Fibroblast of skin of left quadriceps (primary cell): Measurements from ENCODE around the gene C10orf88.

ENCODE experiments used
- DNase-seq, 2 experiments: peaks; one replicate each; pipeline ENCODE4 v3.0.0-alpha.2; 2013; ENCODE audit warnings: low read depth in 2 of 2

The C10orf88 gene, protein sequence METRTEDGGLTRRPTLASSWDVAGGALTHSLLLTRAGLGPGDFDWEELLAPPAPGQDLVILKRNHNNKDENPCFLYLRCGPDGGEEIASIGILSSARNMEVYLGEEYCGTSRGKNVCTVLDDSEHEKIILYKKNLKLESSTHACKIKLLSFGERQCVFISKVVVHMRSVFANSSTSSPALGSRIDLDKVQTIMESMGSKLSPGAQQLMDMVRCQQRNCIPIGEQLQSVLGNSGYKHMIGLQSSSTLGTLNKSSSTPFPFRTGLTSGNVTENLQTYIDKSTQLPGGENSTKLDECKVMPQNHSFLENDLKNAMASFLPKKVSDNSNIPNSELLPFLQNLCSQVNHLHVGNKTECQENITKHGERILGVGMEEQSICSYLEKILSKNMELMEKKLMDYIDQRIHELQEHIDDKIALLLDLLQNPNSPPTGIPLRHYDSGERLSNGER

DNA sequence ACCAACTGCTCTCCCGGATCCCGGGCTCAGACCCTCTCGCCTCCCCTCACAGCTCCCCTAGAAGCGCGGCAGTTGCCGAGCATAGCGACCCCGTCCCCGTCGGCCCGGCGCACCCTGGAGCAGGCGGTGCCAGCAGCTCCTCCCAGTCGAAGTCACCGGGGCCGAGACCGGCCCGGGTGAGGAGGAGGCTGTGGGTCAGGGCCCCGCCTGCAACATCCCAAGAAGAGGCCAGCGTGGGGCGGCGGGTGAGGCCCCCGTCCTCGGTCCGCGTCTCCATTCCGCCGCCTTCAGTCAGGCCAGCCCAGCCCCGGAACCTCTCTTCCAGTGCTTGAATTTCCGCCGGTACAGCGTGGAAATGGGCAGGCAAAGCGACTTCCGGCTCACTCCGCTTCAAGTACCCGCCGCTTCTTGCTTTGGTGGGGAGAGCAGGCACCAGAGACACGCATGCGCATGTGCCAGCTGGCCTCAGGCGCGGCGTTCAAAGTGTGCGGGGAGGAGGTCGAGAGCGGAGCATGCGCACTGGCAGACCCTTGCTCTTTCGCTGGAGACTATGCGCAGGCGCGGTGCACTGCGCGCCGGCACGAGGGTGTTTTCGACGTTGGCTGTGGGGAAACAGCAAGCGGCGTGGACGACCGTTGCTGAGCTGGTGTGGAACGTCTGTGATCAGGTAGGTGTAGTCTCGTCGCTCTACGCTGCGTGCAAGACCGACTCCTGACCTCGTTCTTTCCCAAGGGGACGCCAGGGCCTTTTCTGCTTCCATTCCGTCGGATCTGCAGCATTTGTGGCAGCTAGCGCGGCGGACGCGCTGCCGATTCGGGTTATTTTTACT, at the start of gene C10orf88:
Gene C10orf88 (minus strand): TSS at position 326 of the 829 bp plus-strand sequence. CDS start 49 bp downstream, at position 277.
- DNase-seq, result peak; percentile 97

DNA sequence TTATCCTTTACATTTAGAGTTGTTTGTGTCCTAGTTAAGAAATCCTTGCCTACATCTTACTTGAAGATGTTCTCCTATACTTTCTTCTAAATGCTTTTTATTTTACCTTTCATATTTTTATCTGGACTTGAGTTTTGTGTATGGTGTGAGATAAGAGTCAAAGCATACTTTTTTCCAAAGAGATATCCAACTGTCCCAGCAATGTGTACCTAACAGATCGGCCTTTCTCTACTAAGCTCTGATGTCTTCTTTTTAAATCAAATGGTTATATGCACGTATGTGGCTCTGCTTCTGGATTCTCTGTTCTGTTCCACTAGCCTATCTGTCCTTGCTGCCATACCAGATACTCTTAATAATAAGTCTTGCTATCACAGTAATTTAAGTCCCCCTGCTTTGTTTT, 47.3 kb upstream of the C10orf88 start:
- DNase-seq, result no peak

DNA sequence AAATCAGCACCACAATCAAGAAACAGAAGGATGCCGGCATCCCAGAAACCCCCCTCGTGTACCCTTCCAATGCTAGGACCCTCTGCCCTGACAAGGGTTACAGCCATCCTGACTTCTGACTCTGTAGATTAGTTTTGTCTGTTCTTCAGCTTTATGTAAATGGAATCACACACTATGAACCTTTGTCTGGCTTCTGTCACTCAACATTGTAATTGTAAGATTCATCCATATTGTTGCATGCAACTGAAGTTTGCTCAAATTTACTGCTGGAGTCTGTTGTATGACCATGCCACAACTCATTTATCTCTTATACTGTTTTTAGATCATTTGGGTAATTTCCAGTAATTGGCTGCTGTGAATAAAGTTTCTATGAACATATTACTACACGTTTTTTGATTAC, 46.1 kb upstream of the C10orf88 start:
- DNase-seq, result no peak

DNA sequence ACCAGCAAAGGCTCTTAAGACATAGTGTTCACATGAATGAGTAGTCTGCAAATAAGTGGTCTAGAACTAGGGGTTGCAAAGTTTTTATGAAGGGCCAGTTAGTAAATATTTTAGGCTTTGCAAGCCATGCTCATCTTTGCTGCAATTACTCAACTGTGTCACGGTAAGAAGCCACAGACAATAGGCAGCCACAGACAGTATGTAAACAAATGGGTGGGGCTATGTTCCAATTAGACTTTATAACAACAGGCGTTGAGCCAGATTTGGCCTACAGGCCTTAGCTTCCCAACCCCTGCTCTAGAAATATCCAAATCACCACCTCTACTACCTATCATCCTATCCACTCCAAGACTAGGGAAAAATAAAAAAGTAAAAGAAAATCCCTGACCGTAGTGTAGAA, 45.3 kb upstream of the C10orf88 start:
- DNase-seq, result no peak

DNA sequence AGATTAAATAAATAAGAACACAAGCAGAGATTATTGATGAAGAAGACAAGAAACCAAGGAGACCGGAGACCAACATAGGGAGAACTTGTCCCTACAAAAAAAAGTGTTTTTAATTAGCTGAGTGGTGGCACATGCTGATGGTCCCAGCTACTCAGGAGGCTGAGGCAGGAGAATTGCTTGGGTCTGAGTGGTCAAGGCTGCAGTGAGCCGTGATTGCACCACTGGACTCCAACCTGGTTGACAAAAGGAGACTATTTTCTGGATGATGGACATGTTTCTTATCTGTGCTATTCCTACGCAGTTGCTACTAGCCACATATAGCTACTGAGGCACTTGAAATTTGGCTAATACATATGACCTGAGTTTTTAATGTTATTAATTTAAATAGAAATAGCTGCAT, 44.9 kb upstream of the C10orf88 start:
- no peak for DNase-seq

DNA sequence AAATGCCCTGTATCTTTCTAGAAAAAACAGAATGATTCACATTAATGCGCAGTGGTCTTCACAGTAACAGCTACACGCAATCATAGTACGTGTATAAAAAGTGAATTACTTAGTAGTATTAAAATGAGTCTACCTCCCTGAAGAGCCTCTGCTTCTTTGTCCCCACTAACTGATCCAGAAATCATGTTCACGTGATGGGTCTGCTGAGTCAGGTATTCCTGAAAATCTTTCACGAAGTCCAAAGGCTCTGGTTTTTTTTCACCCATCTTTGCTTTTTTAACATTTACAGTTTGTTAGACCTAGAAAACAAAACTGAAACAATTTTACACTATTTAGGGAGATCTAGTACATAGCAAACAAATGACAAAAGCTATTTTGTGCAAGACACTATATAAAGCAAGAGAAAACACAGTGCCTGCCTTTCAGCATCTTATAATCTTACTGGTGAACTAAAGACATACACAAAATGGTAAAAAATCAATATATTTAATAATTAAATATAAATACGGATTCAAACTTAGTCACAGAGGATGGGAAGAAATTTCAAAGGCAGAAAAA, 44.4 kb upstream of the C10orf88 start:
- no peak for DNase-seq

DNA sequence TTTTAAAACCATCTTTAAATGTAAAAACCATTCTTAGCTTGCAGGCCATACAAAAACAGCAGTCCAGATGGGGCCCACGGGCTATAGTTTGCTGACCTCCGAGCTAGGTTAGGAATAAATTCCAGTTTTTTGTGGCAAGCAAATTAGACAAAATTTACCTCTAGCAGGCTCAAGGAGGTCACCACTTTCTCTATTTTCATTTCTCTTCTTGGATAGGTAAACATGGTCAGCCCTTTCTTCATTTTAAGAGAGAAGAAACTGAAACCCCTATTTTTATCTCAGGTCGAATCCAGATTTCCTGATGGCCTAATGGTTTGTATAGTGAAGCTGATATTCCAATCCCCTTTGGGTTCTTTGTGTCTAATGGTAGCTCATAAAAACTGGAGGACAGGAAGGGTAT, 43.8 kb upstream of the C10orf88 start:
- no peak for DNase-seq

DNA sequence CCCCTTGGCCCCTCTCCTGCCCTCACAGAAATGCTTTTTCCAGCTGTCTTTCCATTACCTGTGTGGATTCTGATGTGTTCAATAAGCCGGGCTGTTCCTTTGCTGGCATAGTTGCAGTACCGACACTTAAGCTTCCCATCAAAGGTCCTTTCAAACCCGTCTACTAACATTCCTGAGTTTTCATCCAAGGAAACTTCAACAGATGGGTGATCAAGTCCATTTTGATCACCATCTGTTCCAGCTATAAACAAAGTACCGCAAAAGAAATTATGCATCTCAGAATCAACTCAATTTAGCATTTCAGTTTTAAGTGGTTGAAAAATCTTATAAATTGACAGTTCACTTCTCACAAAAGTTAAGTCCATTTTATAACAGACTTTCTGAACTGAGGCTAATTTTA, 41.9 kb upstream of the C10orf88 start:
- no peak for DNase-seq

DNA sequence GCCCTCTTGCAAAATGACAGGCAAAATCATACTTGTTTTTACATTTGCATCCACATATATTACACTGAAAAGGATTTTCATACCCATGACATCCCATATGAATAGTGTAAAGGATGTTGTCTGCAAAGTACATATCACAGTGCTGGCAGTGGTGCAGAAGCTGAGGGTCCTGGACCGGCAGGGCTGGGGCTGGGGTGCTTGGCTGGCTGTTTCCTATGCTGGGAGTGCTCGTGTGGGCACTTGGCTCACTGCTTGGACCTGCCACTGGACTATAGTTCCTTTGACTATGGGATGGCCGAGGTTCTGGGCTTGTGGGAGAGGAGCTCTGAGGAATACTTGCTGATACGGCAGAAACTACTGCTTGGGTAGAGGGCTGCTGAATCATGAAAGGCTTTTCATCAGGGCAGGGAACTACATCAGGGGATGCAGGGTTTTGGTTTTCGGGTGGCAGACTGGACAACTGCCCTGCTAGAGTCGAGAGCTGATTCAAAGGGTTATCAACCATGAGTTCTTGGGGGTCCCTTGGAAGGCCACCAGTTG, 39.8 kb upstream of the C10orf88 start:
- no peak for DNase-seq

DNA sequence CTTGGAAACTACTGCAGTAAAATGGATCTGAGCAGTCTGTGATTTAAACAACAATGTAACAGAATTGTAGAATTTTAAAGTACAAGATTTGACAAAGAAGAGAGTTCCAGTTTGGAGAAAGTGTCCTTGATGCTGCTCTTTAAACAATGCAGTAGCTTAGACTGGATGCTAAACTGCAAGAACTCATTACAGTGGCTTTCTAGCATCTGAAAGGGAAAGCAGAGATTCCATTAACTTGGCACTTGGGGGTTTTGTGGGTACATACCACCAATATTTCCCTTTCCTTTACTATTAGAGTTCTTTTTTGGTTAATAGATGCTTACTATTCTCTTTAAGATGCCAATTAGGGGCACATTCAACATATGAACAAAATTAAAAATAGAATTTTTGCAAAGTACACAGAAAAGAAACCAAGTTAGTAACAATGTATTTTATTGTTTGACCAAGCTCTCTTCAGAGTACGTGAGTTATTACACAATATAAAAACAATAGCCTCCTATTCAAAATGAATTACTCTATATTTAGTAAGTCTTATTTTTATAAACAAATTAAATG, 38.1 kb upstream of the C10orf88 start:
- no peak for DNase-seq

DNA sequence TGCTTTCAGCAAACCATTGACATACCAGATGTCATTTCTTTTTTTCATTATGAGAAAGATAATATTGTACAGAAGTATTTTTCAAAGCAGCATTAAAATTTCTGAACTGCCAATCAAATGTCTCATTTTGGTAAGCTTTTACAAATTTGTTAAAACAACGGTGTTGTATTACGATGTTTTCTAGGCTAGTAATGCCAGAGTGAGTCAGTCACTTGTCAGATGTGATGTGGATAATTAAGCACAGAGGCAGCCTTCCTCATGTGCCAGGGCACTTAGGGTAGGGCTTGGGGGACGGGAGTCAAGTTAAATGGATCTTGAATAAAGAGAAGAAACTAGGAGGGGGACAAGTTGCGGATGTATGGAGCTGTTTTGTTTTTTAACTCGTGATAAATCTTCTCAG, 36.3 kb upstream of the C10orf88 start:
- DNase-seq, result no peak

DNA sequence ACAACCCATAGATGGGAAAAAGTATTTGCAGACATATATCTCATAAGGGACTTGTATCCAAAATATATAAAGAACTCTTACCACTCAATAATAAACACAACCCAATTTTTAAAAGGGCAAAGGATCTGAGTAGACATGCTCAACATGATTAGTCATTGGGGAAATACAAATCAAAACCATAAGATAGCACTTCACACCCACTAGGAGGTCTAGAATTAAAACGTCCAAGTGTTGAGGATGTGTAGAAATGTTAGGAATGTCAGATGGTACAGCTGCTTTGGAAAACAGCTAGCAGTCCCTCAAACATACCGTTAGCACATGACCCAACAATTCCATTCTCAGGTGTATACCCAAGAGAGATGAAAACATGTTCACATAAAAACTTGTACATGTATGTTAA, 34.5 kb upstream of the C10orf88 start:
- DNase-seq, result peak in 1 of 2 experiments; percentile 18

DNA sequence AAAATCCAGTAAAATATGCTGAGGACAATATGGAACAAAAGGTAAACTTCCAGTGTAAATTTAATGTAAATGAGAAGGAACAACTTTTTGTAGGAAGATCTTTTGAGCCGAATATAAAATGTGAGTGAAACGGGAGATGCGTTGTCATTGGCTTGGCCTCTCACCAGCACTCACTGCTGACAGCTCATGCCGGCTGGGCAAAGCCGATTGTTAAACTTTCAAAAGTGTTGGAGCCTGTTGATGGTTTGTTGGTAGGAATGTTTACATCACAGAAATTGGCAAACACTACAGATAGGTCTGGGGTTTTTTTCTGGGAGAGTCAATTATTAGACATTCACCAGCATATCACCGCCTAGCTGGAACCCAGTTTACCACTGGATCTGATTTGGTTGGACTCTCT, 32.3 kb upstream of the C10orf88 start:
- no peak for DNase-seq

DNA sequence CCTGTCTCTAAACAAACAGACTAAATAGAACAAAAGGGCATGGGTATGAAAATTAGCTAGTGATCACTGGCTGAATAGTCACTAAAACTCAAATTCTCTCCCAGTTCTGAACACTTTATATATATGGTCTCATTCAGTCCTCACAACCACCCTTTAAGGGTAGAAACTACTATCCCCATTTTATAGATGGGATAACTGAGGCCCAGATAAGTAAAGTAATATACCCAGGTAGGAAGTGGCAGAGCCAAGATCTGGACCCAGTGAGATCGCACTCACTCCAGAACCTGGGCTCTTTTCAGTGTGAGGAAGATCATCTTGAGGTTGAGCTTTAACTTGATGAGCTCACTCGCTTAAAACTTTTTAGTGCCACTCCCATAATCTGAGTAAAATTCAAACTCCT, 30.7 kb upstream of the C10orf88 start:
- DNase-seq, result no peak

DNA sequence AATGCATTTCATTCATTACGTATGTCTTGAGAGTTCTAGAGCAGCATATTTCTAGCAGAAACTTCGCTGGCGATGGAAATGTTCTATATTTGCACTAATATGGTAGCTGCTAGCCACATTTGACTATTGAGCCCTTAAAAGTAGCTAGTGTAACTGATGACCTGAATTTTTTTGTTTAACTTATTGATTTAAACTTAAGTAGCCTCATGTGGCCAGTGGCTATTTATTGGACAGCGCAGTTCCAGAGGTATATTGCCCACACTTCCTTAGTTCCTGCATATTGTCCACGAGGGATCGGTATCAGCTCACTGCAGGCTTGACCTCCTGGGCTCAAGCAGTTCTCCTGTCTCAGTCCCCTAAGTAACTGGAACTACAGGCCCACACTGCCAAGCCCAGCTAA, 29.9 kb upstream of the C10orf88 start:
- no peak for DNase-seq

DNA sequence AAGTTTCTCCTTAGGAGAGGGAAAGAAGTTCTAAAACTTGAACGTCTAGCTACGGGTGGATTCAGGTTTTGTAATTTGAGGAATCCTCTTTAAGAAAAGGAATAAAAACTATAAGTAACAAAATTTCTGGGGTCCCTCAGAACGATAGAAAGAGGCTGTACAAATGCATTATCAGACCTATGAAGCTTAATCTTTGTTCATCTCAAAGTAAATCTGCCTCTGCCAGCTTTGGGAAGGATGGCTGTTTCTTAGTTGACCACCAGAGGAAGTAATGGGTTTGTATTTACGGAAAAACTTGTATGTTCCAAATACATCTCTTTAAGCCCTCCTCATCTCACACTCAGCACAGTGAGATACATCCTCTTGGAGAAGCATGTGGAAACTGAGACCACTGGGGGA, 27.0 kb upstream of the C10orf88 start:
- peak in 1 of 2 experiments; percentile 21 for DNase-seq

DNA sequence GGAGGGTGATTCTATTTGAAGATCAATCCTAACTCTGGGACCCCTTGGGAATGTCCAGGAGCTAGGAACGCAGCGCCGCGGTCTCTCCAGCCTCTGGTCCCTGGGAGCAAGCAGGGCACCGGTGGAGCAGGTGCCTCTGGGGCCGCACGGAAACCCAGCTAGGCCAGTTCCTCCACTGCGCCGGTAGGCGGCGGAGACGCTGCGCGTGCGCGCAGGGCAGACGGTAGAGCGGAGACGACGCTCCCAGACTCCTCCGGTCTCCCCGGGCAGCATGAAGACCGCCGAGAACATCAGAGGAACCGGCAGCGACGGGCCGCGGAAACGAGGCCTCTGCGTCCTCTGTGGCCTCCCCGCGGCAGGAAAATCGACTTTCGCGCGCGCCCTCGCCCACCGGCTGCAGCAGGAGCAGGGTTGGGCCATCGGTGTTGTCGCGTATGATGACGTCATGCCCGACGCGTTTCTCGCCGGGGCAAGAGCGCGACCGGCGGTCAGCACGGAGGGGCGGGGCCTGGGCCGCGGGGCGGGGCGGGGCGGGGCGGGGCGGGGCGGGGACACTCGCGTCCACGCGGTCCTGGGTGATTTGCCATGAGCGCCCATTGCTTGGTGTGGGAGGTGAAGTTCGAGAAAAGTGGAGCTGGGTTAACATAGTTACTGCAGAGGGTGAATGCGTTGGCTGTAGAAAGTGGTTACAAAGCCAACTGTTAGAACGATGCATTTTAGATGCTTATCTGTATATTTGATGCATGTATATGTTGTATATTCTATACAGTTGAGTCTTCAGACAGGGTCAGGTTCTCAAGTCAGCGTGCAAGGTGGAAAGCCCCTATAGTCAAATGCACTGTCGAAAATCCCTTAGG, 26.4 kb upstream of the C10orf88 start, which contains the start of gene PSTK:
Gene PSTK (plus strand): TSS at position 193 of the 857 bp plus-strand sequence. CDS start 79 bp downstream, at position 272.
- peak; percentile 79 to 82 for DNase-seq

DNA sequence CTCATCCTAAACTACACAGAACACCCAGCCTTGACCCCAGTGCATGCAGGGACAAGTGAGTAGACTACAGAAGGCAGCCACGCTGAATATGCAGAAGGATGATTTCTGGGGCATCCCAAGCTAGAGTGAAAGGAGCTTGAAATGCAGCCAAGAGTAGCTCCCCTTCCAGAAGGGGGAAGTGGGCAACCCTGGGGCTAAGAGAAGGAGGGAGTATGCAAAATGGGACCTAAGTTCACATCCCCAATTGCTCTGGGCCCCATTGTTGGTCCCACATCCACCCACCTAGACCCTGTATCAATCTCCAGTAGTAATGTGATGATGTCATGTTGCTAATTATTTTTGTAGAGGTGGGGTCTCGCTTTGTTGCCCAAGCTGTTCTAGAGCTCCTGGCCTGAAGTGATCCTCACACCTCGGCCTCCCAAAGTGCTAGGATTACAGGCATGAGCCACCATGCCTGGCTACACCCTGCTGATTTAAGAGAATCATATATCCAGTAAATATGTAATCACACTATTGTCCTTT, 20.6 kb upstream of the C10orf88 start:
- no peak for DNase-seq

DNA sequence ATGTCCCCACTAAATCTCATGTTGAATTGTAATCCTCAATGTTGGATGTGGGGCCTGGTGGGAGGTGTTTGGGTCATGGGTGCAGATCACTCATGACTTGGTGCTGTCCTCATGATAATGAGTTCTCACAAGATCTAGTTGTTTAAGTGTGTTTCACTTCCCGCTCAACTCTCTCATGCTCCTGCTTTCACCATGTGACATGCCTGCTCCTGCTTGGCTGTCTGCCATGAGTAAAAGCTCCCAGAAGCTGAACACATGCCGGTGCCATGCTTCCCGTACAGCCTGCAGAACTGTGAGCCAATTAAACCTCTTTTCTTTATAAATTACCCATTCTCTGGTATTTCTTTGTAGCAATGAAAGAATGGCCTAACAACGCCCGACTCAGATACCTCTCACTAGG, 20.0 kb upstream of the C10orf88 start:
- no peak for DNase-seq

DNA sequence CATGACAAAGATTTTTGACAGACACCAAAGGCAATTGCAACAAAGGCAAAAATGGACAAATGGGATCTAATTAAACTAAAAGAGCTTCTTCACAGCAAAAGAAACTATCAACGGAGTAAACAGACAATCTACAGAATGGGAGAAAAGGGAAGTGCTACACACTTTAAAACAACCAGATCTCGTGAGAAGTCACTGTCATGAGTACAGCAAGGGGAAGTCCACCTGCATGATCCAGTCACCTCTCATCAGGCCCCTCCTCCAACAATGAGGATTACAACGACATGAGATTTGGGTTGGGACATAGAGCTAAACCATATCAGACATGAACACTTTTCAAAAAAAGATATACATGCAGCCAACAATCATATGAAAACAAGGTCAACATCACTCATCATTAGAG, 14.7 kb upstream of the C10orf88 start:
- no peak for DNase-seq

DNA sequence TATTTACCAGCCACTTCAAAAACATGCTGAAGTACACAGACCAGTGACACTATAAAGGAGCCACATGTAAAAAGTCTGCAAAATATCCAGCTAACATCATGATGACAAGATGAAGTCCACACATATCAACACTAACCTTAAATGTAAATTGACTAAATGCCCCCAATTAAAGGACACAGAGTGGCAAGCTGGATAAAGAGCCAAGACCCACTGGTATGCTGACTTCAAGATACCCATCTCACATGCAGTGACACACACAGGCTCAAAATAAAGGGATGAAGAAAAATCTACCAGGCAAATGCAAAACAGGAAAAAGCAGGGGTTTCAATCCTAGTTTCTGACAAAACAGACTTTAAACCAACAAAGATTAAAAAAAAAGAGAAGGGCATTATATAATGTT, 12.9 kb upstream of the C10orf88 start:
- no peak for DNase-seq
